GM10266 (cell line): ENCODE results near the gene SH2D3C.
"Not testable (repeated sequence)": the region's sequence is repeated elsewhere in the genome, so short reads cannot be mapped to it uniquely, and the experiment has no call there.

Experiments
- DNase-seq: peaks from one replicate; pipeline ENCODE4 v3.0.0; 2012; ENCODE audit errors: extremely low spot score
- CTCF ChIP-seq: IDR thresholded peaks from 2 replicates; pipeline ENCODE4 v1.5.1; 2012; ENCODE audit warnings: mild to moderate bottlenecking, low read depth; ENCODE audit not compliant: control insufficient read depth, insufficient read depth; ENCODE audit errors: missing control alignments

Gene SH2D3C

DNA sequence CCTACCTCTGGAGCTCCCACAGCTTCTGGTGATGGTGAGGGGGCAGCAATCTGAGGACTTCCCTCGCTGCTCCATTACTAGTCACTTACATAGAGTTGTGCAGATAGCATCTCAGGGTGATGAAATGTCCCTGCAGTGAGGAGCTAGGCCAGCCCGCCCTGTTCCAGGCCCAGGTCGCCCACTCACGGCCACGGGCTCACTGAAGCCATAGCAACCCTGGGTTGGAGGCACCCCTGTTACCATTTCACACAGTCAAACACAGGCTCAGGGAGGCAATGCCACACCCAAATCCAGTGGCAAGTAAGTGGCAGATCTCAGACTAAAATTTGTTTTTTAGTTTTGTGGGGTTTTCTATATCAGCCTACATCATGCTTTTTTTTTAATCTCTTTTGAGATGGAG lies 19.6 kb downstream of the SH2D3C start:
- DNase-seq: no peak
- no peak for TF ChIP-seq CTCF

DNA sequence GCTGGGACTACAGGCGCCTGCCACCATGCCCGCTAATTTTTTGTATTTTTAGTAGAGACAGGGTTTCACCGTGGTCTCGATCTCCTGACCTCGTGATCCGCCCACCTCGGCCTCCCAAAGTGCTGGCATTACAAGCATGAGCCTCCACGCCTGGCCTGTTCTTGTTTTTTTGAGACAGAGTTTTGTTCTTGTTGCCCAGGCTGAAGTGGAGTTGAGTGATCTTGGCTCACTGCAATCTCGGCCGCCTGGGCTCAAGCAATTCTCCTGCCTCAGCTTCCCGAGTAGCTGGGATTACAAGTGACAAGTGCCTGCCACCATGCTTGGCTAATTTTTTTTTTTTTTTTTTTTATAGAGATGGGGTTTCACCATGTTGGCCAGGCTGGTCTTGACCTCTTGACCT lies 21.7 kb downstream of the SH2D3C start:
- not testable (repeated sequence) for DNase-seq

DNA sequence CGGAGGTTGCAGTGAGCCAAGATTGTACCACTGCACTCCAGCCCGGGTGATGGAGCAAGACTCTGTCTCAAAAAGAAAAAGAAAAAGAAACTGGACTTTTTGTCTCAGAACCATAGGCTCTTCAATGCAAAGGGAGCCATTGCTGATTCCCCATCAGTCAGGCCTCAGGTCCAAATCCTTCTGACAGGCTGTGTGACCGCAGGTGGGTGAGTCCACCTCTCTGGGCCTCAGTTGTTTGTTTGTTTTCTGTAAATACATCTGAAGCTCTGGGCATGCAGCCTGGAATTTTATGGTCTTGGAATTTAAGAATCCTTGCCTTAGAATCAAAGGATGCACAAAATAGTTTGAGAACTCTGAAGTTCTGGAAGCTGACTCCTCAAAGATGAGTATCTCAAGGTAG lies 22.2 kb downstream of the SH2D3C start:
- TF ChIP-seq CTCF: no peak
- no peak for DNase-seq

DNA sequence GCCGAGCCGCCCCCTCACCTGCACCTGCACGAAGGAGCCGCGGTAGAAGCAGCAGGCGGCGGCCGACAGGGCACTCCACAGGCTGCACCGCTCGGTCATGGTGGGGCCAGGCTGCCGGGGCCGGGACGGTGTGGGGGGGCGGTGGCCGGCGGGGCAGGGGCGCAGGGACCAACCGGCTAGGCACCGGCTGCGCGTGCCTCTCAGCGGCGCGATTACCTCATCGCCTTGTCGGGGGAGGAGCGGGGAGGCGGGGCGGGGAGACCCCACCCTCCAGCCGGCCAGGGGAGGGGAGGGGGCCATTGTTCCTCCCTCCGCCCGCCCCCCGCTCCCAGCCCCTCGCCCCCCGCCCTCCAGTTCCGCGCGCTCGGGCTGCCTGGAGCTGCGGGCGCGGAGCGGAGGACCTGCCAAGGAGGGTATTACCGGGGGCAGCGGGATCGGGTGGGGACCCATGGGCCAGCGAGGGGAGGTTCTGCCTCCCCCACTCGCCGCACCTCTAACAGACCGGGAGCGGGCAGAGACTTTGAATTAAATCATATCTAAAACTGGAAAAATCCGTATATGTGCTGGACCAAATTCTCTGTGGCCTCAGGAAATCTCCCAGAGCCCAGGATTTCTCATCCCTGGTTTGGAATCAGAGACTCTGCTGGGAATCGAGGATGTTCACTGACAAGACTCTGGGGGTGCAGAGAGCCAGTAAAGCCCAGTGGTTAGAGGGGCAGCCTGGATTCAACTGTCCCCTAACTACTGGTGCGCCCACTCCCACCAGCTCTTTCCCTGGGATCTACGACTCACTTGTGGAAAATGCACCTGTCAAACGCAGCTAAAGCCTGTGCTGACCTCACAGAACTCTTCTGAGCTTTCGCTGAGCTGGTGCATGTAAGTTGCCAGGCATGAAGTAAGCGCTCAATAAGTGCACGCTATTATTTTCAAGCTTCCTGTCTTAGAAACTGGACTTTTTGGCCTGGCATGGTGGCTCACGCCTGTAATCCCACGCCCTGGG lies 23.1 kb downstream of the SH2D3C start:
- DNase-seq: no peak
- no peak for TF ChIP-seq CTCF

GRCh38 chr9:127754099-127755060 lies 24.1 kb downstream of the SH2D3C start:
- TF ChIP-seq CTCF: no peak
- no peak for DNase-seq

DNA sequence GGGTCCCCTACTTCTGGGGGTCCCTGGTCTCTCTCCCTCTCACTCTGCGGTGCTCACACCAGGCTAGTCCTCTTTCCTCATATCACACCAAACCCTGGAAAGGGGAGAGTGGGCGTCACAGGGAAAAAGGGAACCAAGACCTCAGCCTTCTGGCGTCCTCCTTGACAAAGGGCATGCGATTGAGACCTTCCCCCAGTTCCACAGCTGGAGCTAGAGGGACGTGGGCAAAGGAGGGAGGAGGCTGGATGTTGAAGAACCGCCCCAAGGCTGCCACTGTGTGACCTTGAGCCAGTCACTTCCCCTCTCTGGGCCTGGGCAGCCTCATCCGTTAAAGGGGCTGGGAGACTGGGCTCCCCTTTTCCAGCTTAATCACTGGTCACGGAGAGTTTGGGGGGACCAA lies 24.8 kb downstream of the SH2D3C start:
- no peak for DNase-seq

DNA sequence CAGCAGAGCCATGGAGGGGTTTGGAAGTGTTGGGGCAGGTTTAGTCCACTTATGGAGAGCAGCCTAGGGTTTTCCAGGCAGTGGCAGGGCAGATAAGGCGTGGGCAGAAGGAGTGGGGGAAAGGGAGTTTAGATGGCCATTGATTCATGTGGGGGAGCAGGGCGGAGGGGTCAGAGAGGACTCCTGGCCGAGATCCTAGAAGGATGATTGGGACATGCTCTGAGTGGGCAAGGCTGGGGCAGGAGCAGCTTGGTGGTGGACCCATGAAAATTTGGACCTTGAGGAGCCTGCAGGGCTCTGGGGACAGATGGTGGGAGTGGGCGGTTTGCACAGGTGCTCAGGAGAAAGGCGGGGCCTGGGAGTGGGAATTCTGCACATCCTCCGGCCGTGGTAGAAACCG lies 25.3 kb downstream of the SH2D3C start:
- TF ChIP-seq CTCF: no peak
- DNase-seq: no peak

More for the DNA sequence above, 24.8 kb downstream of the SH2D3C start:
- TF ChIP-seq CTCF: no peak
